HUES64 (cell line): ENCODE data around the gene PVALEF.
"Not testable (repeated sequence)": the region's sequence is repeated elsewhere in the genome, so short reads cannot be mapped to it uniquely, and the experiment has no call there.

Source experiments
- H3K27ac ChIP-seq: 2 replicates; pipeline ENCODE4 v1.7.0; 2013; ENCODE audit warnings: low read depth, low read length, inconsistent platforms
- H3K27me3 ChIP-seq: 2 replicates; pipeline ENCODE4 v1.6.1; 2013; ENCODE audit warnings: mild to moderate bottlenecking, low read length; ENCODE audit not compliant: insufficient read depth
- H3K36me3 ChIP-seq: 2 replicates; pipeline ENCODE4 v1.6.1; 2013; ENCODE audit warnings: mild to moderate bottlenecking, low read length; ENCODE audit not compliant: insufficient read depth
- H3K4me1 ChIP-seq: 2 replicates; pipeline ENCODE4 v1.6.1; 2013; ENCODE audit warnings: mild to moderate bottlenecking, low read length, moderate library complexity; ENCODE audit not compliant: insufficient read depth
- H3K4me3 ChIP-seq: 2 replicates; pipeline ENCODE4 v1.5.1; 2013; ENCODE audit warnings: mild to moderate bottlenecking, low read length, moderate library complexity
- H3K9ac ChIP-seq: 2 replicates; pipeline ENCODE4 v1.6.1; 2013; ENCODE audit warnings: mild to moderate bottlenecking, low read depth, low read length
- H3K9me3 ChIP-seq: 2 replicates; pipeline ENCODE4 v1.6.1; 2013; ENCODE audit warnings: low read depth, low read length; ENCODE audit not compliant: insufficient read depth
- WGBS: fragments of 150-250, 120-280 bp; methylation state at CpG from one replicate; pipeline ENCODE4 v1.1.7; 2013; ENCODE audit warnings: missing lambda C conversion rate; 5-methylcytosine and 5-hydroxymethylcytosine counted together

Gene PVALEF

GRCh38 chr17:81139428-81139827 is 25.9 kb upstream of the PVALEF start:
- Histone ChIP-seq H3K27me3 (no peaks in the 10 kb centered on the region), H3K9ac (no peak overlapping the region), H3K27ac (no peak overlapping the region), H3K36me3 (no peaks in the 10 kb centered on the region), H3K4me1 (no peaks in the 10 kb centered on the region), H3K9me3 (no peaks in the 10 kb centered on the region), H3K4me3 (no peak overlapping the region)
- WGBS, result 84% methylated on average over 8 of the region's 8 CpGs

GRCh38 chr17:81140018-81140417 is 25.3 kb upstream of the PVALEF start:
- Histone ChIP-seq H3K4me1 (no peaks in the 10 kb centered on the region), H3K9ac (no peak overlapping the region), H3K4me3 (no peak overlapping the region), H3K27me3 (no peaks in the 10 kb centered on the region), H3K9me3 (no peaks in the 10 kb centered on the region), H3K27ac (no peak overlapping the region), H3K36me3 (no peaks in the 10 kb centered on the region)
- WGBS, result 87% methylated on average over 8 of the region's 8 CpGs

GRCh38 chr17:81140695-81141094 is 24.6 kb upstream of the PVALEF start:
- Histone ChIP-seq H3K27me3 (no peaks in the 10 kb centered on the region), H3K36me3 (no peaks in the 10 kb centered on the region), H3K27ac (no peak overlapping the region), H3K9me3 (no peaks in the 10 kb centered on the region), H3K4me3 (no peak overlapping the region), H3K4me1 (no peaks in the 10 kb centered on the region), H3K9ac (no peak overlapping the region)
- WGBS, result 96% methylated on average over 37 of the region's 37 CpGs

- Histone ChIP-seq H3K36me3 (no peaks in the 10 kb centered on the region), H3K4me1 (no peaks in the 10 kb centered on the region), H3K9ac (no peak overlapping the region), H3K4me3 (no peak overlapping the region), H3K27me3 (no peaks in the 10 kb centered on the region), H3K27ac (no peak overlapping the region), H3K9me3 (no peaks in the 10 kb centered on the region)
- 70% methylated on average over 25 of the region's 25 CpGs for WGBS
Measured at GRCh38 chr17:81142301-81143199, 22.8 kb upstream of the PVALEF start.

GRCh38 chr17:81143200-81143527 is 22.1 kb upstream of the PVALEF start:
- Histone ChIP-seq H3K4me1 (no peaks in the 10 kb centered on the region), H3K27ac (no peak overlapping the region), H3K27me3 (no peaks in the 10 kb centered on the region), H3K9me3 (no peaks in the 10 kb centered on the region), H3K4me3 (no peak overlapping the region), H3K9ac (no peak overlapping the region), H3K36me3 (no peaks in the 10 kb centered on the region)
- 71% methylated on average over 11 of the region's 11 CpGs for WGBS

- no peak overlapping the region for H3K27ac ChIP-seq
- H3K27me3 ChIP-seq, result no peaks in the 10 kb centered on the region
- H3K36me3 ChIP-seq, result no peaks in the 10 kb centered on the region
- H3K4me1 ChIP-seq, result no peaks in the 10 kb centered on the region
- H3K4me3 ChIP-seq, result no peak overlapping the region
- no peak overlapping the region for H3K9ac ChIP-seq
- H3K9me3 ChIP-seq, result no peaks in the 10 kb centered on the region
- WGBS, result 92% methylated on average over 17 of the region's 17 CpGs
Measured at GRCh38 chr17:81143717-81144422, 21.4 kb upstream of the PVALEF start.

- Histone ChIP-seq H3K4me1 (no peaks in the 10 kb centered on the region), H3K27ac (no peak overlapping the region), H3K4me3 (no peak overlapping the region), H3K36me3 (no peaks in the 10 kb centered on the region), H3K9ac (no peak overlapping the region), H3K27me3 (no peaks in the 10 kb centered on the region), H3K9me3 (no peaks in the 10 kb centered on the region)
- WGBS, result 83% methylated on average over 14 of the region's 14 CpGs
Measured at GRCh38 chr17:81144423-81144781, 20.9 kb upstream of the PVALEF start.

- H3K4me1 ChIP-seq, H3K4me3 ChIP-seq, H3K27ac ChIP-seq, H3K9ac ChIP-seq, H3K27me3 ChIP-seq, H3K9me3 ChIP-seq, H3K36me3 ChIP-seq: not testable (repeated sequence)
- WGBS, result 84% methylated on average over 9 of the region's 10 CpGs
Measured at GRCh38 chr17:81146208-81146607, 19.1 kb upstream of the PVALEF start.

GRCh38 chr17:81147701-81148100 is 17.6 kb upstream of the PVALEF start:
- H3K9ac ChIP-seq, result no peak overlapping the region
- no peaks in the 10 kb centered on the region for H3K4me1 ChIP-seq
- H3K4me3 ChIP-seq, result no peak overlapping the region
- WGBS, result 91% methylated on average over 7 of the region's 10 CpGs
- no peaks in the 10 kb centered on the region for H3K9me3 ChIP-seq
- H3K27me3 ChIP-seq, result no peaks in the 10 kb centered on the region
- H3K36me3 ChIP-seq, result no peaks in the 10 kb centered on the region
- no peak overlapping the region for H3K27ac ChIP-seq

GRCh38 chr17:81148571-81148970 is 16.7 kb upstream of the PVALEF start:
- H3K27ac ChIP-seq, result no peak overlapping the region
- no peaks in the 10 kb centered on the region for H3K4me1 ChIP-seq
- H3K27me3 ChIP-seq, result no peaks in the 10 kb centered on the region
- no peaks in the 10 kb centered on the region for H3K36me3 ChIP-seq
- H3K9ac ChIP-seq, result no peak overlapping the region
- 92% methylated on average over 15 of the region's 15 CpGs for WGBS
- no peaks in the 10 kb centered on the region for H3K9me3 ChIP-seq
- H3K4me3 ChIP-seq, result no peak overlapping the region

GRCh38 chr17:81148986-81149533 is 16.2 kb upstream of the PVALEF start:
- 90% methylated on average over 14 of the region's 14 CpGs for WGBS
- Histone ChIP-seq H3K9ac (no peak overlapping the region), H3K4me1 (no peaks in the 10 kb centered on the region)

More at GRCh38 chr17:81148986-81149533, 16.2 kb upstream of the PVALEF start:
- H3K27me3 ChIP-seq, result no peaks in the 10 kb centered on the region
- H3K27ac ChIP-seq, result no peak overlapping the region
- H3K4me3 ChIP-seq, result no peak overlapping the region
- no peaks in the 10 kb centered on the region for H3K36me3 ChIP-seq
- H3K9me3 ChIP-seq, result no peaks in the 10 kb centered on the region
